Endometrial microvascular endothelial cells (primary cell): ENCODE data around the gene ANK3. TPM values are rescaled to one million over a fixed set of nuclear protein-coding genes. Genes with fewer than 3 reads are reported as not detected.

ENCODE experiments used
- in situ Hi-C: cut with HindIII; loops from 2 replicates; pipeline ENCODE4 v1.10.0; 2017; ENCODE audit warnings: low sequenced_read_pairs, low pct_unique_long_range_greater_than_20kb; ENCODE audit errors: inconsistent ontology term
- total RNA-seq: library from RNA; depleted of rRNA; stranded (reverse); fragments of >200 nt; gene quantifications from one replicate; pipeline ENCODE4 v1.2.3, GENCODE V29; 2015; ENCODE audit errors: inconsistent ontology term

ANK3 gene
- total RNA-seq, 1 donor from 2014 or later: 6.5 TPM

GRCh38 chr10:60266513-60266912 is 123.2 kb downstream of the ANK3 start:
- in situ Hi-C loops: no loop called here

- in situ Hi-C loops: no loop called here
These were observed 127.0 kb downstream of the ANK3 start for GRCh38 chr10:60262647-60263126.

GRCh38 chr10:60260321-60260720 is 129.4 kb downstream of the ANK3 start:
- in situ Hi-C loops: no loop called here

DNA sequence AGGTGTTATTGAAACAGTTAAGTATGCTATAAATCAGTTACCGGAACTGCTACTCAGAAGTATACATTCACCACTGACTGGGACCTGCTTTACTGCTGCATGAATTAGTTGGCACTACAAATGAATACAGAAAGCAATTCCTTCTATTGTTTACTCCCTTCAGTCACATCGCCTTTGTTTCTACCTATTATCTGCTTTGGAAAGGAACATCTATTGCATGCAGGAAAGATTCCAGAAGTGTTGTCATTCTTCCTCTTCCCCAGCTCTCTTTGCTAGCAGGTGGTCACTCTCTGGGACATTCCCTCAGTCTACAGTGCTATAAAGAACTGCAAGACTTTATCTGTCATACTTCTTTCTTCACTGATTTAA is 131.3 kb downstream of the ANK3 start:
- in situ Hi-C loops: no loop called here

GRCh38 chr10:60257767-60258428 is 131.8 kb downstream of the ANK3 start:
- in situ Hi-C loops: no loop called here

- in situ Hi-C loops: no loop called here
These were observed 134.9 kb downstream of the ANK3 start for GRCh38 chr10:60254776-60255175.

DNA sequence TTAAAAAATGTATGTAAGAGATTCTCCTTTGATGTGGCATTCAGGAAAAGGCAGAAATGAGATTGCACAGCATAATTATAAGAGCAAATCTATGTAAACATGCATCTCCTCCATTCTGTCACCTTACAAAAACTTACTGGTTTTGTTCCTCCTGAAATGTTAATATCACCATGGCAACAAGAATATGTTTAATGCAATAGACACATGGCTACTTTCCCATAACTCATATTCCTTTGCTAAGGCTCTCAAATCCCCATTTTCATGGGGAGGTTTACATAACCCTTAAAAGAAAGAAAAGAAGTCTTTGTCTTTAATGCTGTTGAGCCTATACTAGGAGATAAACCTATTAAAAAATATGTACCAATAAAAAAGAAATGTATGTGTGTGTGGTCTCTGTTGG is 136.2 kb downstream of the ANK3 start:
- in situ Hi-C loops: no loop called here

DNA sequence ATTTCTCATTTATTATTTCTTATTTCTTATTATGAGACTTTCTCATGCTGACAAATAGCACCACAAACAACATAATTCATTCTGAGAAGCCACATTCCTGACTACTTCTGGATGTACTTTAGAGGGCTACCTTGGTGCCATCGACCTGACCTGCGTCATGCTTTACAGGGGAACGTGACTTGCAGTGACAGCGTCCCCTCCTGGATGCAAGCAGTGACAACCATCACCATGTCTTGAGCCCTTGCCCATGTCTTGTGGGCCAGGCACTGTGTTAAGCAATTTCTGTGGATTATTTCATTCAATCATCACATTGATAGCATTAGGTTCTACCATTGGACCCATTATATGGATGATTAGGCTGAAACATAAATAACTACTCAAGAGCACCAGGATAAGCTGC is 137.0 kb downstream of the ANK3 start:
- in situ Hi-C loops: no loop called here

DNA sequence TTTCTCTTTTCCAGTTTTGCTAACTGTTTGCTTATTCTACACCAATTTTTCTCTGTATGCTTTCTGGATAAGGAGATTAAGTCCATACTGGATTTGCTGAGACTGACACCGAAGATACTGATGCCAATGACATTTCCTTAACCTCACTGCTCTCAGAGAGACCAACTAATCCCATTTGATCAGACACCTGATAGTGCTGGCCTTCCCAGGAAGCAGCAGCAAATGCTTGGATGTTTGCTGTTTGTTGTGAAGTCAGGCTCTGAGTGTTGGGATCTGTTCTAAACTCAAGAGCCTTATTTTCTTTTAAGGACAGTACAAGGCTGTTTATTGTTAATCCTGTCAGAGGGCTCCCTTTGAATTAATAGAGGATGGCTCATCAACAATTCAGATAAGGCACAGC is 143.3 kb downstream of the ANK3 start:
- in situ Hi-C loops: no loop called here

DNA sequence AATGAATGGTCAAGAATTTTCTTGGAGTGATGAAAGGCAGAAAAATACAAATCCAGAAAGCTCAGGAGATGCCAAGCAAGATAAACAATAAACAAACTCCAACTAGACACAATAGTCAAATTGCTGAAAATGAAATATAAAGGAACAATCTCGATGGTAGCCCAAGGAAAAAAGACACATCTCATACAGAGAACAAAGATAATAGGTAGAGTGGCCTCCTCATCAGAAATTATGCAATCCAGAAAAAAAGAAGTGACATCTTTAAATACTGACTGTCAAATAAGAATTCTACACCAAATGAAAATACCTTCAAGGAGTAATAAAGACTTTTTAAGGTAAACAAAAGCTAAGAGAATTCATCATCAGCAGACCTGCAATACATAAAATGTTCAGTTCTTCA is 150.4 kb downstream of the ANK3 start:
- in situ Hi-C loops: no loop called here

GRCh38 chr10:60238759-60239100 is 150.9 kb downstream of the ANK3 start:
- in situ Hi-C loops: no loop called here

- in situ Hi-C loops: no loop called here
These were observed 151.5 kb downstream of the ANK3 start for GRCh38 chr10:60237977-60238758.

DNA sequence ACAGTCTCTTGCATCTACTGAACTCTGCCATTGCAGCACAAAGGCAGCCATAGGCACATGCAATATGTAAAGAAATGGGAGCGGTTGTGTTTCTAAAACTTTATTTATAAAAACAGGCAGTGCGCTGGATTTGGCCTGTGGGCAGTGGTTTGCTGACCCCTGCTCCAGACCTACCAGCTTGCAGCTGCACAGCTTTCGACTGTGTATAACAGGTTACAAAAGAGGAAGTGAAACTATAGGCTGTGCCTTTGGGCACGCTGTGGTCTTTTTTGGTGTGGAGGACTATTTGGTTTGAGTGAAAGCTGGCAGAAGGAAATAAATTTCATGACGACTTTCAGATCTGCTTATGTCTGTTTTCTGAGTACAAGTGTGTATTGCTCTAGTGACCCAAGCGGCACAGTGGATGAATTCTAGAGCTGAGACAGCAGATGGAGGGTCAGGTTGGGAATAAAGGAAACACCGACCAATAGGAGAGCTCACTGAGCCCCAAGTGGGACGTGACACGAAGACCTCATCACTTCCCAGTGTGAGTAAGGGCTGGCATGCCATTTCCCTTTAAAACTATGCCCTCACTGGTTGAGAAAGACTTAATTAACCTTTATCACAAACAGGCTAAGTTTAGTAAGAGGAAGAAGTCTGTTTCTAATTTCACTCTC is 152.7 kb downstream of the ANK3 start:
- in situ Hi-C loops: no loop called here

DNA sequence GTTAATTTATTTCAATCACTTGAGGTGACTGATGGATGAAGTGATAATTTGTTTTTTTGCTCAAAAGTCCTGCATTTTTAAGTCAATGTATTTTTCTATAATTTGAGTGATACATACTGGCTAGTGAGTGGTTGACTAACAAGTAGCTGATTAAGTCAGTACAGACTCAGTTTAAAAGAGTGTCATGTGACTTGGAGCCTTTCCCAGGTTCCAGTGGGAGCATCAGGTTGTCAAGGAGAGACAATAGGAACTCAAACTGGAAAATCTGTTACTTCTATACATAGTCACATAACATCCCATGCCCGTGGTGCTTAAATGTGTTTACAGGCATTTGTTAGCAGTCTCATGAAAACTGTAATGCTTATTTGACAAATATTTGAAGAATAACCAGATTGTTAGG is 154.7 kb downstream of the ANK3 start:
- in situ Hi-C loops: no loop called here

- in situ Hi-C loops: no loop called here
These were observed 155.1 kb downstream of the ANK3 start for GRCh38 chr10:60234551-60234950.

DNA sequence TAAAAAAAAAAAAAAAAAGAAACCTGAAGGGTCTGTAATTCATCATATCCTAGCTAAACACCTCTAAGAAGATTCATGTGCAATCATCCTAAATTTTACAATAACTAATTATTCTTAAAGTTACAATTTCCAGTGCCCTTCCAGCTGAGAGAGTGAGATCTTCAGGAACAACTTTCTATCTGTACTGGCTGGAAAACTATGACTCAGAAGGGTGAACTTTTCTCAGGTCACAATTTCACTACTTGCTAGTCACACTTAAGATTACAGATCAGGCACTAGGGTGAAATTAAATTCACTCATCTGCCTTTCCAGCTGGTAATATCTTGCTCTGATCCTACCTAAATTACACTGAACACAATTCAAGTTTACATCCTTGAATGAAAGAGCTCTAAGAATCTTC is 158.8 kb downstream of the ANK3 start:
- in situ Hi-C loops: no loop called here

DNA sequence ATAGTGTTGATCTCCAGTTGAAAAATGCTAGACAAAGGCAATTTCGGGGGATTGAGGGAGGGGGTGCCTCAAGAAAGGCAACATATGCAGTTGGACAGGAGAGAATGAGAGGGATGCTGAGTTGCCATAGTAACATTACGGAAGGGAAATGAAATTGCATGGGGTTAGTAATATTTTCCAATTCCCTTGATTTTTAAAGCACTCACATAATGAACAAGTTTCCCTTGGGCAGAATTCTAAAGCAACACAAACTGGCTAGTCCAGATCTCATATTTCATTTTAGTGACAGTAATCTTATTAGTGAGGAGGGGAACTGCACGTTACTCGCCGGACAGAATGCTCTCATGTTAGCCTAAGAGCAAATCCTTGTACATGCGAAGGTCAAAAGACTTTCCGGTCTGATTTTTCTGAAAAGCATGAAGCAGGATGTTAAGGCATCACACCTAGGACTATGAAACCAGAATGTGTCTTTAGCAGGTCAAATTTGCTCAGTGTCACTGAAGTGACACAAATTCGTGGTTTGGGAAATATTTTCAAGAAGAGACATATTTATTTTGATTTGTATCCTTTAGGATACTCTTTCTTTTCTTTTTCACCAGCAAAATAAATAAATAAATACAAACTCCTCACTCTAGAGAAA is 165.5 kb downstream of the ANK3 start:
- in situ Hi-C loops: no loop called here

DNA sequence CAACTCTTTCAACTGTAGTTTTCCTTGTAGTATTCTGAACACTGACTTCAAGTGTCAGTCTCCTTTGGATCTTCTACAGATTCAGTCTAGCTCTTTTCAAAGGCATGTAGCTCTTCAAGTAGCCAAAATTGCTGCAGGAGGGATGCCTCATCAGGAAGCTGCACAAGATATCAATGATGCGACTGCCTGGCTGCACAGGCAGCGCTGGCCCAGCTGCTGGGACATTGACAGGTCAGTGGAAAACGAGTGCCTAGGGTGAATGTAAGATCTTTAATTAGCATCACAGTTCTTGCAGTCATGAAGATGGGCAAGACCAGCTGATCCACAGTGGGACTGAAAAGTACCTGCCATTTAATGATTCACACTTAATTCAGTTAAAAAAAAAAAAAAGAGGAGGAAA is 167.6 kb downstream of the ANK3 start:
- in situ Hi-C loops: no loop called here

DNA sequence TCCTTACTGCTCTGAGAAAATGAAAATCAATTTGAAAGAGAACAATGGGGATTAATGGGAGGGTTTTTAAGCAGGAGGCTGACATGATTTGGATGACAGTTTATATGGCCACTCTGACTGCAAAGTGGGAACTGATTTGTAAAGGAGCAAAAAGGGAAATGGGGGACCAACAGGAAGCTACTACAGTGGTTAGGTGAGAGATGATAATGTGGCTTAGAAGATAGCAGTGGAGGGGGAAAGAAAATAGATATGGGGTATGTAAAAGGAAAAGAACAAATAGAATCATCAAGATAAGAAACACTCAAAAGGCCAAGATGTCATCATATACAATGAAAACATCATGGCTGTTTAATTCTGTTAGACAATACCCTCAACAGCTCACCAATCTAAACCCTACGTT is 177.5 kb downstream of the ANK3 start:
- in situ Hi-C loops: no loop called here
